Activated CD4-positive, alpha-beta T cell treated with anti-CD3 and anti-CD28 coated beads, Interleukin-2, amount 10 ng/mL, durations not matched to agents 24 days and 14 days (primary cell): ENCODE data around the gene RING1. TPM values are rescaled to one million over a fixed set of nuclear protein-coding genes. Genes with fewer than 3 reads are reported as not detected.
A peak's percentile ranks its signal among the peaks of the same experiment; 100 is the strongest.

Experiments
- DNase-seq: peaks from one replicate; pipeline ENCODE4 v3.0.0; 2022
- H3K27ac Mint-ChIP-seq: one replicate; pipeline ENCODE4 v1.8.0; 2022; ENCODE audit warnings: mild to moderate bottlenecking, mixed read lengths
- H3K27me3 Mint-ChIP-seq: one replicate; pipeline ENCODE4 v1.8.0; 2022; ENCODE audit warnings: mixed read lengths
- H3K36me3 Mint-ChIP-seq: one replicate; pipeline ENCODE4 v1.8.0; 2022; ENCODE audit warnings: low read depth, mild to moderate bottlenecking, mixed read lengths
- H3K4me1 Mint-ChIP-seq: one replicate; pipeline ENCODE4 v1.8.0; 2021; ENCODE audit warnings: mixed read lengths
- H3K4me3 Mint-ChIP-seq: one replicate; pipeline ENCODE4 v1.8.0; 2022; ENCODE audit warnings: mild to moderate bottlenecking, moderate library complexity, mixed read lengths
- H3K9me3 Mint-ChIP-seq: one replicate; pipeline ENCODE4 v1.8.0; 2021; ENCODE audit warnings: mixed read lengths
- intact Hi-C: fragments of 100-400 bp; cut with micrococcal nuclease; formaldehyde crosslinking; loops from one replicate; pipeline ENCODE4 v1.15.1; 2023
- total RNA-seq: library from RNA; stranded (reverse); gene quantifications from 2 replicates; pipeline ENCODE4 v1.2.3, GENCODE V29; 2022

RING1 gene
- total RNA-seq, 1 donor from 2014 or later, result 47.6 TPM

DNA sequence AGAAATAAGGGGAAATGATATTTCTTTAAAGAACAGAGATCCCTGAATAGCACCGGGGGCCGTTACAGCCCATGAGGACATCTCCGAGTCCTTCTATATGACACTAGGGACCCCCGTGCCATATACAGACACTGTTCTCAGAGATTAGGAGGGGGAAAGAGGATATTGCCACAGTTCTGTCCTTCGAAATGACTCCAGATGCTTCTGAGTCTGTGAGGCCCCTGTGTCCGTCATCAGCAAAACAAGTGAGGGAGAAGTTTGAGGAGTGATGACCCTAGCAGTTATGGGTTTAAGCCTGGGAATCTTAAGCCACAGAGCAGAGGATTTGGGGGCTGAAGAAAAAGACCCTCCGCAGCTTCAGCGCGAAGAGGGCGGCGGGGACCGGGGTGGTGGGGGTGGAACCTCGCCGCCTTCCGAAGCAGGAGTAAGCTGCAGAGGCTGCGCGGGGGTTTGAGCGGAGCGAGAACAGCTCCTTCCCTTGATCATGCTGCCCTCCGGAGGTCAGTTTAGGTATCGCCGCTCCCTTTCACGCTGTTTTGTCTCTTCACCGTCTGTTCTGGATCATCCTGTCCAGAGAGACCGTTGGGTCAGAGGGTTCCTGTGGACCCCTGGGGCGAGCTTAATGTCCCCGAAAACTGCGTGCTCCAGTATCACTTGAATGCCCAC, 39.8 kb downstream of the RING1 start:
- intact Hi-C loops, result loop anchor here (1.0 to 2.0 kb wide), 5 partner anchors 40 to 233 kb away; partner anchors contain the start of gene RING1
- H3K36me3 Mint-ChIP-seq, result peaks cover 31% of the 10 kb centered on the region
- peak overlapping the region; percentile 94 for H3K27ac Mint-ChIP-seq
- peak overlapping the region; percentile 91 for H3K4me3 Mint-ChIP-seq
- H3K27me3 Mint-ChIP-seq, result peaks cover 10% of the 10 kb centered on the region
- peak; percentile 98 for DNase-seq
- no peaks in the 10 kb centered on the region for H3K9me3 Mint-ChIP-seq
- peaks cover 34% of the 10 kb centered on the region for H3K4me1 Mint-ChIP-seq

- no peak for DNase-seq
- peaks cover 31% of the 10 kb centered on the region for H3K36me3 Mint-ChIP-seq
- peaks cover 34% of the 10 kb centered on the region for H3K4me1 Mint-ChIP-seq
- H3K9me3 Mint-ChIP-seq, result no peaks in the 10 kb centered on the region
- peak overlapping the region; percentile 91 for H3K4me3 Mint-ChIP-seq
- H3K27me3 Mint-ChIP-seq, result peaks cover 6% of the 10 kb centered on the region
- intact Hi-C loops, result loop anchor here (1.0 to 2.0 kb wide), 5 partner anchors 40 to 234 kb away; partner anchors contain the start of gene RING1
- H3K27ac Mint-ChIP-seq, result peak overlapping the region; percentile 94
Measured at GRCh38 chr6:33248643-33248931, 40.3 kb downstream of the RING1 start.

GRCh38 chr6:33248932-33249731, 40.8 kb downstream of the RING1 start:
- Mint-ChIP-seq H3K4me3 (peak overlapping the region; percentile 91), H3K27me3 (peaks cover 4% of the 10 kb centered on the region), H3K36me3 (peaks cover 31% of the 10 kb centered on the region), H3K9me3 (no peaks in the 10 kb centered on the region), H3K27ac (peak overlapping the region; percentile 94), H3K4me1 (peaks cover 34% of the 10 kb centered on the region)
- intact Hi-C loops, result loop anchor here (1.0 to 2.0 kb wide), 10 partner anchors 22 to 234 kb away; partner anchors contain the start of genes B3GALT4, RING1, RXRB and SLC39A7
- peak; percentile 98 for DNase-seq

DNA sequence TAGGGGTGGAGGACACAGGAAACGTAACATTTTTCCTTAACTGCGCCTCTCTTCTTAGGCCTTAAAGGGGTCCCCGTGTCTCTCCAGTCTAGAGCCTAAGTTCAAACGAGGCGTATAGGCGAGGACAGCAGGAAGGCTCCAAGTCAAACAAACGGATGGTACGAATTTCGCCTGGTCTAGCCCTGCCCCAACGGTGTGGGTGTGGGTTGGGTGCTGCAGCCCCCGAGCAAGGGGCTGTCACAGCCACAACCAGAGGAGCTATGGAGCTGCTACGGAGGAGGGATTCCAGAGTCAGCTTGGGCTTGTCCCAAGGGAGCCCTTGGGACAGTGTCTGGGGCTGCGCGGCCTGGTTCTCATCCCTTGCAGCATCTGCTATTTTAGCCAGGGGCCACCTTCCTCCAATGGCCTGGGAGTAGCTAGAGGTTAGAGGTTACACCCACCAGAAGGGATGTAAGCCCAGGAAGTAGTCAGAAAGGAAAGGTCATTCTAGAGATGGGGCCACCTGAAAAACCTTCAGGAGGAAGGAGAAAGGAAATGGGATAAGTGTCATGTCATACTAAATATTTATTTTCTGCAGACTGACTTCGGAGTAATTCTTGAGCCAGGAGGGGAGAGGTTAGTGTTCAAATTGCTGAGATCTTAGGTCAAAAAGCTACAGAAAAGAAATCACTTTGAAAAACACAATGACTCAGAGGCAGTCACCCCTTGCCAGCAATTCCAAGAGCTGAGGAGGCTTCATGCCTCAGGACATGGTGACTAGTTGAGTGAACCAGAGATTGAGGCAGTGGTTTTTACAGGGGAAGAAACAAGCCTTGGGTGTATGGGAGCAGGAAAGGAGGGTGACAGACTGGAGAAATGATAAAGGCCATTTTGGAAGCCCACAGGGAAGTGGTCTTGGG, 41.7 kb downstream of the RING1 start:
- H3K36me3 Mint-ChIP-seq, result peaks cover 31% of the 10 kb centered on the region
- H3K27me3 Mint-ChIP-seq, result peaks cover 4% of the 10 kb centered on the region
- H3K4me3 Mint-ChIP-seq, result peak overlapping the region; percentile 91
- no peak for DNase-seq
- intact Hi-C loops, result loop anchor here (1.0 to 2.0 kb wide), 6 partner anchors 21 to 235 kb away; partner anchors contain the start of genes B3GALT4, RXRB, SLC39A7 and VPS52
- peaks cover 34% of the 10 kb centered on the region for H3K4me1 Mint-ChIP-seq
- H3K9me3 Mint-ChIP-seq, result no peaks in the 10 kb centered on the region
- H3K27ac Mint-ChIP-seq, result peak overlapping the region; percentile 94

GRCh38 chr6:33250731-33251130, 42.4 kb downstream of the RING1 start:
- Mint-ChIP-seq H3K36me3 (peaks cover 34% of the 10 kb centered on the region), H3K27me3 (peaks cover 4% of the 10 kb centered on the region), H3K27ac (peak overlapping the region; percentile 94), H3K4me1 (peaks cover 34% of the 10 kb centered on the region), H3K9me3 (no peaks in the 10 kb centered on the region), H3K4me3 (peak overlapping the region; percentile 91)
- DNase-seq, result no peak
- intact Hi-C loops, result no loop called here

DNA sequence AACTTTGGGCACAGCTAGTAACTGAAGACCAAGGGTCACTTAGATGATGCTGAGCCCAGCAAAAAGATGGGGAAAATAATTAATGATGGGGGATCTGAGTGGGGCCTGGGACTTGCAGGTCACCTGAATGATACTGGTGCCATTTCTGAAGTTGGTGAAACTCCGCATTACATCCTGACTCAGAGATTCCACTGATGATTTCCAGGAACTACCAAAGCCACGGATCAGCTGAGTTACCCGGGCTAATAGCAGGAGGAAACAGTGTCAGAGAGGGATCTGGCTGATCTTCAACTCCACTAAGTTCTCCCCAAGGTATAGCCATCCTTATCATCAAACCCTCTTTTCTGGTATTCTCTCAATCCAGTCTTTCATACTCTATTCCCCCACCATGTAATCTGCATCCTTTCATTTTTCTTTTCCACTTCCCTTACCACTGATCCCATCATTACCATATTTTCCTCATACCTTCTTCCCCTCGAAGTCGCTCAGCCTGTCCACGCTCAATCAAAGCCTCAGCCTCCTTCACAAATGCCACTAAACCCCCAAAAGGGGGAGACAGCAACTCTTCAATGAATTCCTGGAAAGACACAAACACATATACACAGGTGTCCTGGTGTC, 43.2 kb downstream of the RING1 start:
- Mint-ChIP-seq H3K36me3 (peaks cover 35% of the 10 kb centered on the region), H3K27me3 (peaks cover 3% of the 10 kb centered on the region), H3K9me3 (no peaks in the 10 kb centered on the region), H3K4me3 (peak overlapping the region; percentile 35), H3K4me1 (peaks cover 34% of the 10 kb centered on the region), H3K27ac (peak overlapping the region; percentile 55)
- intact Hi-C loops, result no loop called here
- no peak for DNase-seq

GRCh38 chr6:33252759-33253158, 44.5 kb downstream of the RING1 start:
- H3K27me3 Mint-ChIP-seq, result no peaks in the 10 kb centered on the region
- intact Hi-C loops, result no loop called here
- no peaks in the 10 kb centered on the region for H3K9me3 Mint-ChIP-seq
- H3K4me1 Mint-ChIP-seq, result peaks cover 34% of the 10 kb centered on the region
- no peak overlapping the region for H3K4me3 Mint-ChIP-seq
- H3K27ac Mint-ChIP-seq, result no peak overlapping the region
- H3K36me3 Mint-ChIP-seq, result peaks cover 37% of the 10 kb centered on the region
- DNase-seq, result no peak

- H3K27me3 Mint-ChIP-seq, result no peaks in the 10 kb centered on the region
- peaks cover 42% of the 10 kb centered on the region for H3K36me3 Mint-ChIP-seq
- H3K27ac Mint-ChIP-seq, result no peak overlapping the region
- H3K9me3 Mint-ChIP-seq, result no peaks in the 10 kb centered on the region
- intact Hi-C loops, result no loop called here
- no peak for DNase-seq
- H3K4me1 Mint-ChIP-seq, result peaks cover 23% of the 10 kb centered on the region
- no peak overlapping the region for H3K4me3 Mint-ChIP-seq
Measured at GRCh38 chr6:33254591-33254990, 46.3 kb downstream of the RING1 start.

DNA sequence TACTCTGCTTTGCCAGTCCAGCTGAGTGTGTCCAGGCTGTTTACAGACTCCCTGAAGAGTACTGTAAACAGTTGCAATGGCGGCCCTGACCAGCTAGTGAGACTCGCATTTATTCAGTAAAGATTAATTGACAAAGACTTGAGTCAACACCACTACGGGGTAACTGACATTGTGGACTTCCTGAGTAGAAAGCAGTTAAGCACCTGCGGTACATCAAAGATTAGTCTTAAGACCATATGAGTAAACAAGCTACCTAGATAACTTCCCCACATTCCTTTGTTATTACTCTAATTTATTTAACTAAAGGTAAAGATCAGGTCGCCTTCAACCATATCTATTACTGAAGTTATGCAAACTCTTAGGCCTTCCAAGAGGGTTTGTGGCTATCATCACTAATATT, 50.7 kb downstream of the RING1 start:
- H3K4me3 Mint-ChIP-seq, result no peak overlapping the region
- no peak for DNase-seq
- intact Hi-C loops, result no loop called here
- peaks cover 46% of the 10 kb centered on the region for H3K36me3 Mint-ChIP-seq
- H3K27ac Mint-ChIP-seq, result no peak overlapping the region
- no peaks in the 10 kb centered on the region for H3K4me1 Mint-ChIP-seq
- H3K27me3 Mint-ChIP-seq, result no peaks in the 10 kb centered on the region
- H3K9me3 Mint-ChIP-seq, result no peaks in the 10 kb centered on the region

Other genes starting within 250 kb of the RING1 start
- gene BRD2, start 239.9 kb upstream of the RING1 start, total RNA-seq, result 320 TPM in 2 replicates
- gene HLA-DOA, start 198.9 kb upstream of the RING1 start, total RNA-seq, result 0.21 and 0.38 TPM in 2 replicates
- gene HLA-DPA1, start 134.9 kb upstream of the RING1 start, total RNA-seq, result 38.5 and 42.6 TPM in 2 replicates
- gene HLA-DPB1, start 132.5 kb upstream of the RING1 start, total RNA-seq, result 4.7 and 6.2 TPM in 2 replicates
- gene COL11A2, start 16.0 kb upstream of the RING1 start, total RNA-seq, result 0.47 and 0.56 TPM in 2 replicates
- gene RXRB, start 7.8 kb upstream of the RING1 start, total RNA-seq, result 46.6 and 48.0 TPM in 2 replicates
- gene SLC39A7, start 7.6 kb upstream of the RING1 start, total RNA-seq, result 61.7 and 63.9 TPM in 2 replicates
- 18.2 and 18.3 TPM in 2 replicates for gene HSD17B8, start 3.8 kb upstream of the RING1 start, total RNA-seq
- gene VPS52, start 63.4 kb downstream of the RING1 start, total RNA-seq, result 59.9 and 64.9 TPM in 2 replicates
- 3,200 and 3,212 TPM in 2 replicates for gene RPS18, start 63.6 kb downstream of the RING1 start, total RNA-seq
- 4.1 and 4.6 TPM in 2 replicates for gene B3GALT4, start 68.6 kb downstream of the RING1 start, total RNA-seq
- 106 and 120 TPM in 2 replicates for gene WDR46, start 80.7 kb downstream of the RING1 start, total RNA-seq
- 114 and 132 TPM in 2 replicates for gene PFDN6, start 81.1 kb downstream of the RING1 start, total RNA-seq
- gene RGL2, start 90.4 kb downstream of the RING1 start, total RNA-seq, result 27.3 and 28.4 TPM in 2 replicates
- gene TAPBP, start 105.6 kb downstream of the RING1 start, total RNA-seq, result 271 and 278 TPM in 2 replicates
- gene ZBTB22, start 109.2 kb downstream of the RING1 start, total RNA-seq, result 11.3 and 14.3 TPM in 2 replicates
- 64.9 and 71.3 TPM in 2 replicates for gene DAXX, start 114.5 kb downstream of the RING1 start, total RNA-seq
- gene KIFC1, start 183.3 kb downstream of the RING1 start, total RNA-seq, result 64.9 and 66.5 TPM in 2 replicates
- 29.5 and 33.6 TPM in 2 replicates for gene PHF1, start 202.5 kb downstream of the RING1 start, total RNA-seq
- gene CUTA, start 209.6 kb downstream of the RING1 start, total RNA-seq, result 120 and 124 TPM in 2 replicates
- gene SYNGAP1, start 211.6 kb downstream of the RING1 start, total RNA-seq, result 41.5 and 44.6 TPM in 2 replicates
- gene ZBTB9, start 246.1 kb downstream of the RING1 start, total RNA-seq, result 14.2 and 14.5 TPM in 2 replicates